Measurements from ENCODE around the gene SLC2A13. TPM values are rescaled to one million over a fixed set of nuclear protein-coding genes. Genes with fewer than 3 reads are reported as not detected.

Gene SLC2A13
- total and polyA plus RNA-seq, 4 donors: 1.9 to 20.2 (median 6.9) TPM

DNA sequence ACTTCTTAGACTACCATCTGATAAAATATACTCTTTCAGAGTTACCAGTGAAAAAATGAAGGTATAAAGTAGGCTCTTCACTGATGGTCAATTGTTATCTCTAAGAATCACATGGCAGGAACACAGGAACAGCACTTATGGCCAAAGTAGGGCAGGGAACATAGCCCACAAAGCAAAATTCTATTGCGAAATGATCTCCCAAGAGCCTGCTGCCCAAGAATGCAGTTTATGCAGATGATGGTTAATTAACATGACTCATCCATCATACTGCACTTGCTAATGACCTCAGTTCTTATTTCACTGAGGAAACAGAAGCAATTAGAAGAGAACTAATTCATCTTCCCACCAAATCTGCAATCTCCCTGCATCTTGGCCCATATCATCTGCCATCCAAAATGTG lies 133.8 kb downstream of the SLC2A13 start:
- whole genome bisulfite sequencing: 98% methylated on average over 1 of the region's 1 CpG
- TF ChIP-seq, protein P1, sequence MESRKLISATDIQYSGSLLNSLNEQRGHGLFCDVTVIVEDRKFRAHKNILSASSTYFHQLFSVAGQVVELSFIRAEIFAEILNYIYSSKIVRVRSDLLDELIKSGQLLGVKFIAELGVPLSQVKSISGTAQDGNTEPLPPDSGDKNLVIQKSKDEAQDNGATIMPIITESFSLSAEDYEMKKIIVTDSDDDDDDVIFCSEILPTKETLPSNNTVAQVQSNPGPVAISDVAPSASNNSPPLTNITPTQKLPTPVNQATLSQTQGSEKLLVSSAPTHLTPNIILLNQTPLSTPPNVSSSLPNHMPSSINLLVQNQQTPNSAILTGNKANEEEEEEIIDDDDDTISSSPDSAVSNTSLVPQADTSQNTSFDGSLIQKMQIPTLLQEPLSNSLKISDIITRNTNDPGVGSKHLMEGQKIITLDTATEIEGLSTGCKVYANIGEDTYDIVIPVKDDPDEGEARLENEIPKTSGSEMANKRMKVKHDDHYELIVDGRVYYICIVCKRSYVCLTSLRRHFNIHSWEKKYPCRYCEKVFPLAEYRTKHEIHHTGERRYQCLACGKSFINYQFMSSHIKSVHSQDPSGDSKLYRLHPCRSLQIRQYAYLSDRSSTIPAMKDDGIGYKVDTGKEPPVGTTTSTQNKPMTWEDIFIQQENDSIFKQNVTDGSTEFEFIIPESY (IDR thresholded peaks at IDR 0.05): no peak
- TF ChIP-seq YY1 (IDR thresholded peaks at IDR 0.05): no peak
- no peak for TF ChIP-seq NR2F2 (IDR thresholded peaks at IDR 0.05)
- no peak for TF ChIP-seq HNF4A (conservative IDR thresholded peaks at IDR 0.05)
- no peak for TF ChIP-seq RAD21 (IDR thresholded peaks at IDR 0.05)
- TF ChIP-seq SP1 (IDR thresholded peaks at IDR 0.05): no peak
- no peak for TF ChIP-seq TAF1 (conservative IDR thresholded peaks at IDR 0.05)
- TF ChIP-seq EGR1 (IDR thresholded peaks at IDR 0.05; ENCODE audit: low read depth in 2 of 2): no peak
- TF ChIP-seq, protein P2, sequence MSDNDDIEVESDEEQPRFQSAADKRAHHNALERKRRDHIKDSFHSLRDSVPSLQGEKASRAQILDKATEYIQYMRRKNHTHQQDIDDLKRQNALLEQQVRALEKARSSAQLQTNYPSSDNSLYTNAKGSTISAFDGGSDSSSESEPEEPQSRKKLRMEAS (IDR thresholded peaks at IDR 0.05): no peak
- TF ChIP-seq, protein P3, sequence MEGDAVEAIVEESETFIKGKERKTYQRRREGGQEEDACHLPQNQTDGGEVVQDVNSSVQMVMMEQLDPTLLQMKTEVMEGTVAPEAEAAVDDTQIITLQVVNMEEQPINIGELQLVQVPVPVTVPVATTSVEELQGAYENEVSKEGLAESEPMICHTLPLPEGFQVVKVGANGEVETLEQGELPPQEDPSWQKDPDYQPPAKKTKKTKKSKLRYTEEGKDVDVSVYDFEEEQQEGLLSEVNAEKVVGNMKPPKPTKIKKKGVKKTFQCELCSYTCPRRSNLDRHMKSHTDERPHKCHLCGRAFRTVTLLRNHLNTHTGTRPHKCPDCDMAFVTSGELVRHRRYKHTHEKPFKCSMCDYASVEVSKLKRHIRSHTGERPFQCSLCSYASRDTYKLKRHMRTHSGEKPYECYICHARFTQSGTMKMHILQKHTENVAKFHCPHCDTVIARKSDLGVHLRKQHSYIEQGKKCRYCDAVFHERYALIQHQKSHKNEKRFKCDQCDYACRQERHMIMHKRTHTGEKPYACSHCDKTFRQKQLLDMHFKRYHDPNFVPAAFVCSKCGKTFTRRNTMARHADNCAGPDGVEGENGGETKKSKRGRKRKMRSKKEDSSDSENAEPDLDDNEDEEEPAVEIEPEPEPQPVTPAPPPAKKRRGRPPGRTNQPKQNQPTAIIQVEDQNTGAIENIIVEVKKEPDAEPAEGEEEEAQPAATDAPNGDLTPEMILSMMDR (IDR thresholded peaks at IDR 0.05; ENCODE audit: low read depth, low read length, missing input control): no peak
- TF ChIP-seq, protein P4, sequence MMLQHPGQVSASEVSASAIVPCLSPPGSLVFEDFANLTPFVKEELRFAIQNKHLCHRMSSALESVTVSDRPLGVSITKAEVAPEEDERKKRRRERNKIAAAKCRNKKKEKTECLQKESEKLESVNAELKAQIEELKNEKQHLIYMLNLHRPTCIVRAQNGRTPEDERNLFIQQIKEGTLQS (IDR thresholded peaks at IDR 0.05): no peak
- TF ChIP-seq GABPA (IDR thresholded peaks at IDR 0.05 in 1 of 2, conservative IDR thresholded peaks at IDR 0.05 in 1 of 2): no peak
- no peak for TF ChIP-seq RXRA (IDR thresholded peaks at IDR 0.05)
- TF ChIP-seq FOXA1 (IDR thresholded peaks at IDR 0.05): no peak
- TF ChIP-seq HNF4G (IDR thresholded peaks at IDR 0.05): no peak
- TF ChIP-seq, protein P5, sequence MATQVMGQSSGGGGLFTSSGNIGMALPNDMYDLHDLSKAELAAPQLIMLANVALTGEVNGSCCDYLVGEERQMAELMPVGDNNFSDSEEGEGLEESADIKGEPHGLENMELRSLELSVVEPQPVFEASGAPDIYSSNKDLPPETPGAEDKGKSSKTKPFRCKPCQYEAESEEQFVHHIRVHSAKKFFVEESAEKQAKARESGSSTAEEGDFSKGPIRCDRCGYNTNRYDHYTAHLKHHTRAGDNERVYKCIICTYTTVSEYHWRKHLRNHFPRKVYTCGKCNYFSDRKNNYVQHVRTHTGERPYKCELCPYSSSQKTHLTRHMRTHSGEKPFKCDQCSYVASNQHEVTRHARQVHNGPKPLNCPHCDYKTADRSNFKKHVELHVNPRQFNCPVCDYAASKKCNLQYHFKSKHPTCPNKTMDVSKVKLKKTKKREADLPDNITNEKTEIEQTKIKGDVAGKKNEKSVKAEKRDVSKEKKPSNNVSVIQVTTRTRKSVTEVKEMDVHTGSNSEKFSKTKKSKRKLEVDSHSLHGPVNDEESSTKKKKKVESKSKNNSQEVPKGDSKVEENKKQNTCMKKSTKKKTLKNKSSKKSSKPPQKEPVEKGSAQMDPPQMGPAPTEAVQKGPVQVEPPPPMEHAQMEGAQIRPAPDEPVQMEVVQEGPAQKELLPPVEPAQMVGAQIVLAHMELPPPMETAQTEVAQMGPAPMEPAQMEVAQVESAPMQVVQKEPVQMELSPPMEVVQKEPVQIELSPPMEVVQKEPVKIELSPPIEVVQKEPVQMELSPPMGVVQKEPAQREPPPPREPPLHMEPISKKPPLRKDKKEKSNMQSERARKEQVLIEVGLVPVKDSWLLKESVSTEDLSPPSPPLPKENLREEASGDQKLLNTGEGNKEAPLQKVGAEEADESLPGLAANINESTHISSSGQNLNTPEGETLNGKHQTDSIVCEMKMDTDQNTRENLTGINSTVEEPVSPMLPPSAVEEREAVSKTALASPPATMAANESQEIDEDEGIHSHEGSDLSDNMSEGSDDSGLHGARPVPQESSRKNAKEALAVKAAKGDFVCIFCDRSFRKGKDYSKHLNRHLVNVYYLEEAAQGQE (IDR thresholded peaks at IDR 0.05): no peak
- no peak for TF ChIP-seq FOXA2 (IDR thresholded peaks at IDR 0.05)
- TF ChIP-seq JUND (IDR thresholded peaks at IDR 0.05): no peak
- H3K4me1 ChIP-seq (ENCODE audit: control insufficient read depth in 4 of 4, insufficient read depth in 4 of 4, low read length in 3 of 4): no peaks in the 10 kb centered on the region
- H3K9ac ChIP-seq (ENCODE audit: low read depth in 1 of 2, low read length in 2 of 2): no peak overlapping the region
- no peak overlapping the region for H3K27ac ChIP-seq (ENCODE audit: low read depth in 1 of 2, low read length in 2 of 2)
- no peaks in the 10 kb centered on the region for H3K27me3 ChIP-seq (ENCODE audit: control insufficient read depth in 4 of 4, insufficient read depth in 4 of 4, low read length in 3 of 4)
- no peaks in the 10 kb centered on the region for H3K36me3 ChIP-seq (ENCODE audit: control insufficient read depth in 4 of 4, insufficient read depth in 3 of 4, low read depth in 1 of 4, low read length in 3 of 4)
- no peak overlapping the region for H3K4me3 ChIP-seq (ENCODE audit: low read depth in 1 of 3, low read length in 3 of 3)
- no peaks in the 10 kb centered on the region for H3K9me3 ChIP-seq (ENCODE audit: control insufficient read depth in 4 of 4, low read length in 3 of 4)
- DNase-seq (ENCODE audit: low spot score): no peak
